H1 (cell line): Measurements from ENCODE around the gene ARMH4. TPM values are rescaled to one million over a fixed set of nuclear protein-coding genes. Genes with fewer than 3 reads are reported as not detected.

Source experiments
- CTCF ChIA-PET: fragments of 300-600 bp; sonication (Branson Sonifier 250); formaldehyde crosslinking; loops from one replicate; lab custom pipeline; 2021; ENCODE audit not compliant: partially characterized antibody; lab: Charles Lee
- POLR2A ChIA-PET: fragments of 300-600 bp; sonication (Branson Sonifier 250); formaldehyde crosslinking; loops from one replicate; lab custom pipeline; 2021; ENCODE audit warnings: inconsistent platforms; ENCODE audit not compliant: partially characterized antibody; lab: Charles Lee
- DNase-seq, 2 experiments: peaks; one replicate each; pipeline versions ENCODE4 v3.0.0 to v3.0.0-alpha.2; 2010 to 2022; ENCODE audit warnings: low spot score in 2 of 2, low read depth in 1 of 2, mixed read lengths in 1 of 2
- FAIRE-seq: peaks from 2 replicates; lab custom pipeline; 2011; peaks lifted over from hg19 to GRCh38; lab: Jason Lieb, UNC
- H2AFZ ChIP-seq: 2 replicates; pipeline ENCODE4 v1.8.1; 2012; ENCODE audit warnings: low read length, inconsistent platforms
- H2AK5ac ChIP-seq: 2 replicates; pipeline ENCODE4 v1.6.1; 2013; ENCODE audit warnings: low read depth, low read length
- H2BK120ac ChIP-seq: replicated peaks from 2 replicates; pipeline ENCODE3; 2013; ENCODE audit warnings: low read depth, low read length, inconsistent platforms
- H2BK12ac ChIP-seq: 2 replicates; pipeline ENCODE4 v1.6.1; 2013; ENCODE audit warnings: low read depth, low read length
- H2BK15ac ChIP-seq: 2 replicates; pipeline ENCODE4 v1.6.1; 2013; ENCODE audit warnings: low read length
- H2BK20ac ChIP-seq: 2 replicates; pipeline ENCODE4 v1.6.1; 2013; ENCODE audit warnings: low read length
- H2BK5ac ChIP-seq: 2 replicates; pipeline ENCODE4 v1.6.1; 2013; ENCODE audit warnings: low read depth, low read length
- H3K14ac ChIP-seq: 2 replicates; pipeline ENCODE4 v1.6.1; 2013; ENCODE audit warnings: inconsistent platforms; ENCODE audit not compliant: insufficient read length
- H3K18ac ChIP-seq: 2 replicates; pipeline ENCODE4 v1.6.1; 2013; ENCODE audit warnings: low read length; ENCODE audit errors: extremely low read depth
- H3K23ac ChIP-seq: 2 replicates; pipeline ENCODE4 v1.6.1; 2013; ENCODE audit warnings: inconsistent platforms; ENCODE audit not compliant: insufficient read length
- H3K23me2 ChIP-seq: 2 replicates; pipeline ENCODE4 v1.6.1; 2013; ENCODE audit warnings: low read depth, low read length
- H3K27ac ChIP-seq: 2 replicates; pipeline ENCODE4 v1.6.1; 2011; ENCODE audit warnings: low read depth, low read length, inconsistent platforms
- H3K27me3 ChIP-seq, 4 experiments: replicated peaks in 1 of 4; 1 replicate in 1 of 4; 2 replicates in 3 of 4; pipeline versions ENCODE4 v1.6.1 to v1.8.1; 2011 to 2013; ENCODE audit warnings: low read length in 3 of 4, mild to moderate bottlenecking in 3 of 4, inconsistent platforms in 2 of 4, mixed read lengths in 2 of 4, moderate library complexity in 1 of 4; ENCODE audit not compliant: control insufficient read depth in 3 of 4, insufficient read depth in 3 of 4; ENCODE audit errors: extremely low read depth in 1 of 4
- H3K36me3 ChIP-seq, 4 experiments: 2 replicates each; pipeline versions ENCODE4 v1.6.1 to v1.8.1; 2011 to 2013; ENCODE audit warnings: mild to moderate bottlenecking in 4 of 4, low read length in 3 of 4, moderate library complexity in 2 of 4, control low read depth in 1 of 4, inconsistent platforms in 1 of 4; ENCODE audit not compliant: insufficient read depth in 4 of 4, control insufficient read depth in 2 of 4
- H3K4ac ChIP-seq: replicated peaks from 2 replicates; pipeline ENCODE3; 2013; ENCODE audit warnings: low read length, low read depth, mixed read lengths, inconsistent platforms; ENCODE audit not compliant: insufficient read length
- H3K4me1 ChIP-seq, 4 experiments: replicated peaks in 1 of 4; 1 replicate in 1 of 4; 2 replicates in 3 of 4; pipeline versions ENCODE4 v1.6.1 to v1.8.1; 2011 to 2013; ENCODE audit warnings: low read length in 3 of 4, inconsistent platforms in 2 of 4, mixed read lengths in 1 of 4; ENCODE audit not compliant: insufficient read depth in 4 of 4, control insufficient read depth in 3 of 4
- H3K4me2 ChIP-seq, 2 experiments: 2 replicates each; pipeline versions ENCODE4 v1.6.1 to v1.8.1; 2011 to 2013; ENCODE audit warnings: low read depth in 2 of 2, low read length in 2 of 2, control low read depth in 1 of 2, inconsistent platforms in 1 of 2, mild to moderate bottlenecking in 1 of 2; ENCODE audit not compliant: insufficient read depth in 1 of 2
- H3K4me3 ChIP-seq, 4 experiments: fragments of 200-600, 300-600 bp in 1 of 4; sonication (generic), shearing (Covaris generic), sonication (Bioruptor Twin) in 1 of 4; 2 replicates each; pipeline versions ENCODE4 v1.5.1 to v1.8.1; 2011 to 2016; ENCODE audit warnings: low read length in 4 of 4, low read depth in 3 of 4, control low read depth in 2 of 4, inconsistent platforms in 2 of 4, mild to moderate bottlenecking in 2 of 4, mixed read lengths in 1 of 4, moderate library complexity in 1 of 4; ENCODE audit not compliant: insufficient read depth in 2 of 4; ENCODE audit errors: extremely low read depth in 1 of 4
- H3K56ac ChIP-seq: replicated peaks from 2 replicates; pipeline ENCODE3; 2013; ENCODE audit warnings: low read depth, mild to moderate bottlenecking, mixed read lengths, low read length, inconsistent platforms; ENCODE audit not compliant: insufficient read length
- H3K79me1 ChIP-seq: 2 replicates; pipeline ENCODE4 v1.6.1; 2013; ENCODE audit warnings: low read depth, low read length, control low read depth
- H3K79me2 ChIP-seq, 2 experiments: 2 replicates each; pipeline versions ENCODE4 v1.6.1 to v1.8.1; 2012 to 2013; ENCODE audit warnings: low read length in 2 of 2, mild to moderate bottlenecking in 2 of 2, inconsistent platforms in 1 of 2; ENCODE audit not compliant: insufficient read depth in 2 of 2, control insufficient read depth in 1 of 2
- H3K9ac ChIP-seq, 4 experiments: replicated peaks in 1 of 4; 1 replicate in 1 of 4; 2 replicates in 3 of 4; pipeline versions ENCODE4 v1.6.1 to v1.8.1; 2011 to 2013; ENCODE audit warnings: low read depth in 3 of 4, low read length in 3 of 4, control low read depth in 2 of 4, mild to moderate bottlenecking in 2 of 4, moderate library complexity in 2 of 4, inconsistent platforms in 1 of 4; ENCODE audit errors: extremely low read depth in 1 of 4
- H3K9me3 ChIP-seq, 2 experiments: 2 replicates each; pipeline versions ENCODE4 v1.6.1 to v1.8.1; 2012 to 2013; ENCODE audit warnings: mild to moderate bottlenecking in 2 of 2, moderate library complexity in 2 of 2, control low read depth in 1 of 2, inconsistent platforms in 1 of 2, low read depth in 1 of 2, low read length in 1 of 2, mixed read lengths in 1 of 2; ENCODE audit not compliant: insufficient read depth in 2 of 2
- H4K20me1 ChIP-seq, 2 experiments: replicated peaks in 1 of 2; 2 replicates each; pipeline versions ENCODE3 to v1.8.1; 2011 to 2013; ENCODE audit warnings: inconsistent platforms in 2 of 2, low read length in 2 of 2, mild to moderate bottlenecking in 1 of 2; ENCODE audit not compliant: insufficient read depth in 2 of 2, control insufficient read depth in 1 of 2
- H4K5ac ChIP-seq: 2 replicates; pipeline ENCODE4 v1.6.1; 2013; ENCODE audit warnings: low read length, low read depth, mixed read lengths, inconsistent platforms; ENCODE audit not compliant: insufficient read length
- H4K8ac ChIP-seq: 2 replicates; pipeline ENCODE4 v1.8.0; 2013; ENCODE audit warnings: mild to moderate bottlenecking, moderate library complexity, low read length, inconsistent platforms; ENCODE audit not compliant: insufficient read depth; ENCODE audit errors: extremely low read depth
- H4K91ac ChIP-seq: replicated peaks from 2 replicates; pipeline ENCODE3; 2013; ENCODE audit warnings: low read length, mixed read lengths, inconsistent platforms; ENCODE audit not compliant: insufficient read length
- BACH1 ChIP-seq: IDR thresholded peaks from 2 replicates; pipeline ENCODE4 v1.6.1; 2012; ENCODE audit warnings: low read length, improper control_type of control experiment
- BCL11A ChIP-seq, 2 experiments: IDR thresholded peaks; one replicate each; pipeline ENCODE4 v1.6.1; 2011; ENCODE audit warnings: low read depth in 2 of 2, low read length in 2 of 2, mild to moderate bottlenecking in 2 of 2
- JUND ChIP-seq: IDR thresholded peaks from 2 replicates; pipeline ENCODE4 v1.6.1; 2011; ENCODE audit warnings: mild to moderate bottlenecking, improper control_type of control experiment, low read length
- WGBS, 2 experiments: shearing (Covaris generic) in 1 of 2; methylation state at CpG; one replicate each; pipeline versions ENCODE4 v1.1.6 to v1.1.7; 2013 to 2015; ENCODE audit warnings: low lambda C conversion rate in 2 of 2, mixed read lengths in 2 of 2, inconsistent platforms in 1 of 2, low coverage in 1 of 2, missing lambda C conversion rate in 1 of 2; ENCODE audit not compliant: insufficient replicate concordance in 2 of 2, insufficient coverage in 1 of 2, insufficient read length in 1 of 2; ENCODE audit errors: extremely low coverage in 1 of 2, missing lambda C conversion rate in 1 of 2; 5-methylcytosine and 5-hydroxymethylcytosine counted together
- polyA plus RNA-seq, 7 experiments: library from polyadenylated mRNA; depleted of rRNA in 3 of 7; stranded (reverse) in 5 of 7; unstranded in 2 of 7; fragments of >200 nt in 5 of 7; fragments of 200-250 nt in 2 of 7; gene quantifications; 1 replicate in 5 of 7; 2 replicates in 1 of 7; 4 replicates in 1 of 7; pipeline versions ENCODE4 v1.2.1 to v1.2.3, GENCODE V29; 2011 to 2013; ENCODE audit warnings: missing spikeins in 2 of 7, mixed read lengths in 2 of 7
- total RNA-seq: library from RNA; stranded (reverse); fragmentation: NEBNext Ultra II Directional; extraction: Animal tissue kit (Norgen Biotek cat#: 25700); gene quantifications from 2 replicates; pipeline ENCODE4 v1.2.1, GENCODE V29; 2021

The ARMH4 gene
- total and polyA plus RNA-seq, 2 of the 8 experiments (the other 6 are each of a cell fraction or from before 2014, with no cell fraction given): 7.1 to 25.4 TPM

DNA sequence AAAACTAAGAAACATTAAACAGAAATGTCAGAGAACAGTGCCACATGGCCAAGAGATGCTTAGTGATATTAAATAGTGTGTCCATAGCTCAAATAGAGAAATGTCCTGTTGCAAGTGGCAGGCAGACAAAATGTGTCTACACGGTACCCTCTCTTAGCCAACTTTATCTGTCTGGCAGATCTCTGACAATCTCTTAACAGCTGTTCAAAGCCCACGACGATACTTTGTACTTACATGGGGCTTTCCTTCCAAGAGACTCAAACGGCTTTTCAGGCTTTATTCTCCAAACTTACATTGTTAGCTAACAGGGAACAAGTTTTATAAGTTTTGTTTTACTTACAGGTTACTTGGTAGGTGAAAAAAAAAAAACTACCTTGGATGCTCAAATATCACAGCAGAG is 45.6 kb downstream of the ARMH4 start:
- Histone ChIP-seq H3K56ac (no peak overlapping the region), H4K8ac (no peak overlapping the region), H3K36me3 (no peaks in the 10 kb centered on the region), H3K27me3 (no peaks in the 10 kb centered on the region), H3K27ac (no peak overlapping the region), H3K9ac (no peak overlapping the region), H2AFZ (no peak overlapping the region), H3K79me2 (no peaks in the 10 kb centered on the region), H3K23ac (no peak overlapping the region), H3K18ac (no peak overlapping the region), H4K5ac (no peak overlapping the region), H2BK120ac (no peak overlapping the region), H3K23me2 (peaks cover 2% of the 10 kb centered on the region; the same call in 1 of the 2 replicates), H3K4me2 (no peak overlapping the region), H2BK12ac (no peak overlapping the region), H3K79me1 (no peaks in the 10 kb centered on the region), H4K20me1 (no peaks in the 10 kb centered on the region), H2AK5ac (no peak overlapping the region), H4K91ac (no peak overlapping the region), H3K4ac (no peak overlapping the region), H3K14ac (no peak overlapping the region), H3K4me3 (no peak overlapping the region), H3K9me3 (no peaks in the 10 kb centered on the region), H3K4me1 (no peaks in the 10 kb centered on the region), H2BK20ac (no peak overlapping the region), H2BK15ac (no peak overlapping the region), H2BK5ac (no peak overlapping the region)
- CTCF ChIA-PET: interaction anchor here (0.6 to 7.1 kb wide), 7 partner anchors 23 to 93 kb away, joined by 3 to 88 read pairs (median 3); partner anchors contain the start of gene ACTR10
- POLR2A ChIA-PET: no interaction called here
- WGBS, 2 experiments: 91% methylated on average over 4 of the region's 4 CpGs; no CpG with 5 or more reads in 1 of the 2 experiments
- no peak for FAIRE-seq
- DNase-seq: no peak
- TF ChIP-seq BCL11A (IDR thresholded peaks at IDR 0.05; ENCODE audit: low read depth in 2 of 2, low read length in 2 of 2) (no peak), BACH1 (no peak), JUND (no peak)
